H1 (cell line): ENCODE results near the gene ZNF639.
A peak's percentile ranks its signal among the peaks of the same experiment; 100 is the strongest.

Experiments used
- CBX8 ChIP-seq: fragments of 300-800, 300-1000 bp; sonication (generic); IDR thresholded peaks from 2 replicates; pipeline ENCODE4 v1.7.1; 2016; ENCODE audit warnings: low read depth, low read length, borderline replicate concordance
- CTCF ChIP-seq, 3 experiments: IDR thresholded peaks; 1 replicate in 2 of 3; 2 replicates in 1 of 3; pipeline versions ENCODE4 v1.5.1 to v1.6.1; 2011; ENCODE audit warnings: low read length in 3 of 3, mild to moderate bottlenecking in 3 of 3, inconsistent platforms in 2 of 3, low read depth in 1 of 3, moderate library complexity in 1 of 3; ENCODE audit not compliant: insufficient read depth in 1 of 3; ENCODE audit errors: control extremely low read depth in 1 of 3
- EP300 ChIP-seq, 2 experiments: IDR thresholded peaks; 1 replicate in 1 of 2; 2 replicates in 1 of 2; pipeline ENCODE4 v1.6.1; 2011 to 2012; ENCODE audit warnings: low read depth in 2 of 2, low read length in 2 of 2, mild to moderate bottlenecking in 2 of 2, borderline replicate concordance in 1 of 2, inconsistent platforms in 1 of 2, moderate library complexity in 1 of 2
- EZH2 ChIP-seq: fragments of 200-600 bp; sonication (generic); IDR thresholded peaks from 2 replicates; pipeline ENCODE4 v1.7.1; 2012; ENCODE audit warnings: low read depth, mild to moderate bottlenecking, moderate library complexity, low read length, inconsistent platforms; ENCODE audit not compliant: severe bottlenecking
- HDAC6 ChIP-seq: IDR thresholded peaks from one replicate; pipeline ENCODE4 v1.7.1; 2012; ENCODE audit warnings: low read depth, mild to moderate bottlenecking, inconsistent platforms, low read length, moderate library complexity
- KDM5A ChIP-seq: fragments of 200-600 bp; IDR thresholded peaks from 2 replicates; pipeline ENCODE4 v1.7.1; 2012; ENCODE audit warnings: mild to moderate bottlenecking, low read length, inconsistent platforms, mixed read lengths
- MAFK ChIP-seq: IDR thresholded peaks from 2 replicates; pipeline ENCODE4 v1.6.1; 2012; ENCODE audit warnings: low read depth, mild to moderate bottlenecking, improper control_type of control experiment, low read length
- POLR2A ChIP-seq, 2 experiments: IDR thresholded peaks; 1 replicate in 1 of 2; 2 replicates in 1 of 2; pipeline ENCODE4 v1.6.1; 2011; ENCODE audit warnings: low read depth in 2 of 2, low read length in 2 of 2, mild to moderate bottlenecking in 2 of 2; ENCODE audit errors: control extremely low read depth in 1 of 2
- RNF2 ChIP-seq: fragments of 200-900, 300-1000 bp; sonication (generic); IDR thresholded peaks from 2 replicates; pipeline ENCODE4 v1.7.1; 2016; ENCODE audit warnings: borderline replicate concordance, low read depth, mild to moderate bottlenecking, antibody characterized with exemption, low read length; ENCODE audit not compliant: poor library complexity, severe bottlenecking; ENCODE audit errors: missing control alignments
- SP2 ChIP-seq: IDR thresholded peaks from 2 replicates; pipeline ENCODE4 v1.6.1; 2012; ENCODE audit warnings: mild to moderate bottlenecking, low read length, inconsistent platforms
- SP4 ChIP-seq: IDR thresholded peaks from 2 replicates; pipeline ENCODE4 v1.6.1; 2012; ENCODE audit warnings: low read length, inconsistent platforms
- SUZ12 ChIP-seq: fragments of 200-600 bp; sonication (generic); IDR thresholded peaks from 2 replicates; pipeline ENCODE4 v1.6.1; 2012; ENCODE audit warnings: mild to moderate bottlenecking, inconsistent platforms, low read length, moderate library complexity, mixed read lengths
- TAF1 ChIP-seq: IDR thresholded peaks from 2 replicates; pipeline ENCODE4 v1.6.1; 2011; ENCODE audit warnings: mild to moderate bottlenecking, low read depth, low read length
- TCF12 ChIP-seq: IDR thresholded peaks from 2 replicates; pipeline ENCODE4 v1.6.1; 2011; ENCODE audit warnings: low read depth, mild to moderate bottlenecking, low read length

- TF ChIP-seq SP2, result no peak
- no peak for TF ChIP-seq SP4
- peak; percentile 71 to 90 (median 76) for TF ChIP-seq CTCF (IDR thresholded peaks at IDR 0.05; ENCODE audit: control extremely low read depth in 1 of 3, insufficient read depth in 1 of 3, low read depth in 1 of 3, low read length in 3 of 3)
- TF ChIP-seq TAF1, result peak; percentile 73; the same call in 1 of the 2 replicates
- no peak for TF ChIP-seq EZH2
- no peak for TF ChIP-seq SUZ12
- TF ChIP-seq KDM5A, result no peak
- TF ChIP-seq MAFK, result no peak
- TF ChIP-seq CBX8, result no peak
- peak; percentile 68 to 79 for TF ChIP-seq POLR2A (IDR thresholded peaks at IDR 0.05; ENCODE audit: control extremely low read depth in 1 of 2, low read depth in 2 of 2, low read length in 2 of 2)
- peak in 1 of 2 experiments; percentile 96; a peak in 2 of 3 replicates for TF ChIP-seq EP300 (IDR thresholded peaks at IDR 0.05; ENCODE audit: borderline replicate concordance in 1 of 2, low read depth in 2 of 2, low read length in 2 of 2)
- no peak for TF ChIP-seq HDAC6
- TF ChIP-seq RNF2, result no peak
- TF ChIP-seq TCF12, result no peak
Observed at GRCh38 chr3:179322286-179323196, at the start of gene ZNF639.
